Adipocyte (in vitro differentiated cells): Measurements from ENCODE around the gene TCF4.

ENCODE experiments used
- DNase-seq: peaks from one replicate; pipeline ENCODE4 v3.0.0-alpha.2; 2015; ENCODE audit warnings: low read depth
- H3K27me3 ChIP-seq: replicated peaks from 2 replicates; pipeline ENCODE4 v1.7.0; 2013; ENCODE audit warnings: mild to moderate bottlenecking, low read length, moderate library complexity; ENCODE audit not compliant: control insufficient read depth, insufficient read depth
- H3K36me3 ChIP-seq: 2 replicates; pipeline ENCODE4 v1.7.0; 2013; ENCODE audit warnings: low read length, mild to moderate bottlenecking, moderate library complexity; ENCODE audit not compliant: control insufficient read depth, insufficient read depth, severe bottlenecking
- H3K4me1 ChIP-seq: 2 replicates; pipeline ENCODE4 v1.7.0; 2013; ENCODE audit warnings: mild to moderate bottlenecking, low read length, moderate library complexity; ENCODE audit not compliant: control insufficient read depth, insufficient read depth
- H3K4me3 ChIP-seq: 2 replicates; pipeline ENCODE4 v1.7.0; 2013; ENCODE audit warnings: mild to moderate bottlenecking, low read length, moderate library complexity
- H3K9ac ChIP-seq: 2 replicates; pipeline ENCODE4 v1.7.0; 2013; ENCODE audit warnings: mild to moderate bottlenecking, low read length, moderate library complexity
- H3K9me3 ChIP-seq: 2 replicates; pipeline ENCODE4 v1.7.0; 2013; ENCODE audit warnings: mild to moderate bottlenecking, low read length, moderate library complexity; ENCODE audit not compliant: control insufficient read depth

Gene TCF4

DNA sequence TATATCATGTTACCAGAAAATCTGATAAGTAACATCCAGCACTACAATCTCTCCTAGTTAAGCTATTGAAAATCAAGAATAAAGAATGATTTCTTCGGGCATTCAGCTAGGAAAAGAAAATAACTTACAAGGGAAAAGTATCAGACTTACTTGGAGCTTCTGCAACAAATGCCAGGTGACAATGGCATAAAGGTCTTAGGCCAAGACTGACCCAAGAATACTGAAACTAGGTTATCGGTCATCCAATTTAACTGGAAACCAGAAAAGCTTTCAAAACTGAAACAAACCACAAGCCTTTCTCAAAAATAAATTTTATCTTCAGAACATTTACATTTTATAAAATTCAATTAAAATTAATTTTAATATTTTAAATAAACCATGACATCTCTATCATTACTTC, 414.7 kb downstream of the TCF4 start:
- no peaks in the 10 kb centered on the region for H3K27me3 ChIP-seq
- H3K4me1 ChIP-seq: no peaks in the 10 kb centered on the region
- H3K9me3 ChIP-seq: peaks cover 5% of the 10 kb centered on the region
- no peaks in the 10 kb centered on the region for H3K36me3 ChIP-seq
- H3K9ac ChIP-seq: no peak overlapping the region
- no peak overlapping the region for H3K4me3 ChIP-seq
- DNase-seq: no peak
